Activated CD8-positive, alpha-beta memory T cell treated with anti-CD3 and anti-CD28 coated beads, Interleukin-2, amount 10 ng/mL, durations not matched to agents 7 days and 5 days (primary cell): ENCODE measurements around the gene ELP2. TPM values are rescaled to one million over a fixed set of nuclear protein-coding genes. Genes with fewer than 3 reads are reported as not detected.

Experiments used
- ATAC-seq: fragments of 150-1000 bp; cut with Tn5 transposase; one replicate; pipeline ENCODE4 v1.10.0; 2021; ENCODE audit warnings: moderate library complexity
- CTCF ChIA-PET: fragments of 350-600 bp; sonication (Branson Sonifier 250); formaldehyde crosslinking; loops from one replicate; lab custom pipeline; 2021; ENCODE audit warnings: antibody characterized with exemption; lab: Charles Lee
- DNase-seq: peaks from one replicate; pipeline ENCODE4 v3.0.0-alpha.2; 2020
- H3K27ac Mint-ChIP-seq: one replicate; pipeline ENCODE4 v1.8.0; 2021; ENCODE audit warnings: mild to moderate bottlenecking, mixed read lengths
- H3K27me3 Mint-ChIP-seq: one replicate; pipeline ENCODE4 v1.8.0; 2021; ENCODE audit warnings: mixed read lengths
- H3K36me3 Mint-ChIP-seq: one replicate; pipeline ENCODE4 v1.8.0; 2021; ENCODE audit warnings: mild to moderate bottlenecking, mixed read lengths
- H3K4me1 Mint-ChIP-seq: one replicate; pipeline ENCODE4 v1.8.0; 2021; ENCODE audit warnings: mixed read lengths
- H3K4me3 Mint-ChIP-seq: one replicate; pipeline ENCODE4 v1.8.0; 2021; ENCODE audit warnings: mild to moderate bottlenecking, moderate library complexity, mixed read lengths
- H3K9me3 Mint-ChIP-seq: one replicate; pipeline ENCODE4 v1.8.0; 2022; ENCODE audit warnings: low read depth, mixed read lengths
- total RNA-seq, 2 experiments: library from RNA; stranded (reverse); gene quantifications; one replicate each; pipeline ENCODE4 v1.2.3, GENCODE V29; 2021

The ELP2 gene
- total RNA-seq, 2 experiments from 2014 or later = 58.8 to 67.6 TPM

GRCh38 chr18:36191286-36191685 is 61.6 kb downstream of the ELP2 start:
- no peak overlapping the region for H3K4me3 Mint-ChIP-seq
- H3K4me1 Mint-ChIP-seq = peaks cover 13% of the 10 kb centered on the region
- no peaks in the 10 kb centered on the region for H3K36me3 Mint-ChIP-seq

GRCh38 chr18:36191711-36192110 is 62.0 kb downstream of the ELP2 start:
- Mint-ChIP-seq H3K4me1 (peaks cover 10% of the 10 kb centered on the region), H3K4me3 (no peak overlapping the region), H3K27me3 (peaks cover 36% of the 10 kb centered on the region), H3K9me3 (no peaks in the 10 kb centered on the region), H3K36me3 (no peaks in the 10 kb centered on the region), H3K27ac (no peak overlapping the region)
- ATAC-seq = no peak
- no peak for DNase-seq
- CTCF ChIA-PET = no interaction called here

More at GRCh38 chr18:36191286-36191685, 61.6 kb downstream of the ELP2 start:
- Mint-ChIP-seq H3K27me3 (peaks cover 36% of the 10 kb centered on the region), H3K27ac (no peak overlapping the region), H3K9me3 (no peaks in the 10 kb centered on the region)
- DNase-seq = no peak
- no peak for ATAC-seq
- CTCF ChIA-PET = no interaction called here

- DNase-seq (peak; percentile 18), ATAC-seq (no peak)
- H3K36me3 Mint-ChIP-seq = no peaks in the 10 kb centered on the region
- no peak overlapping the region for H3K4me3 Mint-ChIP-seq
- H3K4me1 Mint-ChIP-seq = no peaks in the 10 kb centered on the region
- H3K27me3 Mint-ChIP-seq = peaks cover 18% of the 10 kb centered on the region
- no peaks in the 10 kb centered on the region for H3K9me3 Mint-ChIP-seq
- CTCF ChIA-PET = no interaction called here
- H3K27ac Mint-ChIP-seq = no peak overlapping the region
These were observed 65.1 kb downstream of the ELP2 start for GRCh38 chr18:36194600-36195315.

- no peak overlapping the region for H3K4me3 Mint-ChIP-seq
- CTCF ChIA-PET = no interaction called here
- no peaks in the 10 kb centered on the region for H3K4me1 Mint-ChIP-seq
These were observed 65.9 kb downstream of the ELP2 start for GRCh38 chr18:36195427-36196122.

GRCh38 chr18:36196238-36196995 is 66.7 kb downstream of the ELP2 start:
- no peak overlapping the region for H3K4me3 Mint-ChIP-seq

More at GRCh38 chr18:36195427-36196122, 65.9 kb downstream of the ELP2 start:
- Mint-ChIP-seq H3K9me3 (no peaks in the 10 kb centered on the region), H3K27ac (no peak overlapping the region), H3K36me3 (no peaks in the 10 kb centered on the region), H3K27me3 (peaks cover 13% of the 10 kb centered on the region)
- ATAC-seq (no peak), DNase-seq (peak; percentile 28)

GRCh38 chr18:36197511-36198166 is 67.9 kb downstream of the ELP2 start:
- no peak overlapping the region for H3K4me3 Mint-ChIP-seq
- CTCF ChIA-PET = interaction anchor here (1.2 to 1.7 kb wide), 2 partner anchors 87 to 180 kb away, joined by 3 to 4 read pairs; no protein-coding TSS in a partner anchor
- H3K4me1 Mint-ChIP-seq = no peaks in the 10 kb centered on the region
- no peaks in the 10 kb centered on the region for H3K9me3 Mint-ChIP-seq
- no peak for DNase-seq
- H3K27me3 Mint-ChIP-seq = peaks cover 9% of the 10 kb centered on the region
- no peak overlapping the region for H3K27ac Mint-ChIP-seq
- no peaks in the 10 kb centered on the region for H3K36me3 Mint-ChIP-seq
- ATAC-seq = no peak

More at GRCh38 chr18:36196238-36196995, 66.7 kb downstream of the ELP2 start:
- Mint-ChIP-seq H3K4me1 (no peaks in the 10 kb centered on the region), H3K27me3 (peaks cover 11% of the 10 kb centered on the region), H3K9me3 (no peaks in the 10 kb centered on the region), H3K36me3 (no peaks in the 10 kb centered on the region), H3K27ac (no peak overlapping the region)
- ATAC-seq (no peak), DNase-seq (peak; percentile 30)
- CTCF ChIA-PET = interaction anchor here (1.0 kb wide), 1 partner anchor 88 kb away, joined by 3 read pairs; no protein-coding TSS in a partner anchor

- Mint-ChIP-seq H3K36me3 (no peaks in the 10 kb centered on the region), H3K27me3 (peaks cover 4% of the 10 kb centered on the region), H3K4me1 (no peaks in the 10 kb centered on the region), H3K27ac (no peak overlapping the region), H3K4me3 (no peak overlapping the region), H3K9me3 (no peaks in the 10 kb centered on the region)
- no peak for DNase-seq
- CTCF ChIA-PET = interaction anchor here (0.6 kb wide), 1 partner anchor 21 kb away, joined by 3 read pairs; no protein-coding TSS in a partner anchor
- no peak for ATAC-seq
These were observed 70.1 kb downstream of the ELP2 start for GRCh38 chr18:36199691-36200295.

- DNase-seq = no peak
- no peak overlapping the region for H3K4me3 Mint-ChIP-seq
- no peaks in the 10 kb centered on the region for H3K9me3 Mint-ChIP-seq
- H3K27me3 Mint-ChIP-seq = peaks cover 4% of the 10 kb centered on the region
- CTCF ChIA-PET = no interaction called here
- H3K36me3 Mint-ChIP-seq = no peaks in the 10 kb centered on the region
- H3K27ac Mint-ChIP-seq = no peak overlapping the region
- no peaks in the 10 kb centered on the region for H3K4me1 Mint-ChIP-seq
- ATAC-seq = no peak
These were observed 70.7 kb downstream of the ELP2 start for GRCh38 chr18:36200354-36200771.

GRCh38 chr18:36201765-36202164 is 72.1 kb downstream of the ELP2 start:
- no peak for DNase-seq
- H3K9me3 Mint-ChIP-seq = no peaks in the 10 kb centered on the region
- no peaks in the 10 kb centered on the region for H3K36me3 Mint-ChIP-seq
- H3K27ac Mint-ChIP-seq = no peak overlapping the region
- no peak for ATAC-seq
- CTCF ChIA-PET = no interaction called here
- H3K27me3 Mint-ChIP-seq = peaks cover 4% of the 10 kb centered on the region
- H3K4me1 Mint-ChIP-seq = no peaks in the 10 kb centered on the region
- H3K4me3 Mint-ChIP-seq = no peak overlapping the region

- H3K9me3 Mint-ChIP-seq = peaks cover 2% of the 10 kb centered on the region
- H3K4me1 Mint-ChIP-seq = no peaks in the 10 kb centered on the region
- no peaks in the 10 kb centered on the region for H3K36me3 Mint-ChIP-seq
- no peak overlapping the region for H3K27ac Mint-ChIP-seq
- H3K4me3 Mint-ChIP-seq = no peak overlapping the region
- DNase-seq = no peak
- CTCF ChIA-PET = no interaction called here
- no peak for ATAC-seq
- H3K27me3 Mint-ChIP-seq = peaks cover 8% of the 10 kb centered on the region
These were observed 73.7 kb downstream of the ELP2 start for GRCh38 chr18:36203360-36203895.

- DNase-seq = no peak
- Mint-ChIP-seq H3K36me3 (no peaks in the 10 kb centered on the region), H3K4me1 (no peaks in the 10 kb centered on the region), H3K4me3 (no peak overlapping the region), H3K9me3 (peaks cover 2% of the 10 kb centered on the region), H3K27me3 (peaks cover 10% of the 10 kb centered on the region), H3K27ac (no peak overlapping the region)
- ATAC-seq = no peak
- CTCF ChIA-PET = no interaction called here
These were observed 75.5 kb downstream of the ELP2 start for GRCh38 chr18:36205166-36205565.

GRCh38 chr18:36207303-36207702 is 77.6 kb downstream of the ELP2 start:
- H3K27ac Mint-ChIP-seq = no peak overlapping the region
- no peaks in the 10 kb centered on the region for H3K36me3 Mint-ChIP-seq
- H3K4me1 Mint-ChIP-seq = no peaks in the 10 kb centered on the region
- ATAC-seq (no peak), DNase-seq (no peak)
- peaks cover 9% of the 10 kb centered on the region for H3K27me3 Mint-ChIP-seq
- CTCF ChIA-PET = no interaction called here
- H3K9me3 Mint-ChIP-seq = peaks cover 2% of the 10 kb centered on the region
- no peak overlapping the region for H3K4me3 Mint-ChIP-seq
